Activated naive CD4-positive, alpha-beta T cell treated with anti-CD3 and anti-CD28 coated beads, Interleukin-2, amount 50 U/mL, for 24 hours (primary cell): ENCODE results near the gene RNF135.
"Not testable (repeated sequence)": the region's sequence is repeated elsewhere in the genome, so short reads cannot be mapped to it uniquely, and the experiment has no call there.

Experiments used
- H3K27ac Mint-ChIP-seq: one replicate; pipeline ENCODE4 v1.8.0; 2021; ENCODE audit warnings: mild to moderate bottlenecking, mixed read lengths
- H3K27me3 Mint-ChIP-seq: one replicate; pipeline ENCODE4 v1.8.0; 2021; ENCODE audit warnings: mixed read lengths
- H3K36me3 Mint-ChIP-seq: one replicate; pipeline ENCODE4 v1.8.0; 2021; ENCODE audit warnings: mixed read lengths
- H3K4me1 Mint-ChIP-seq: one replicate; pipeline ENCODE4 v1.8.0; 2021; ENCODE audit warnings: mixed read lengths
- H3K4me3 Mint-ChIP-seq: one replicate; pipeline ENCODE4 v1.8.0; 2021; ENCODE audit warnings: mild to moderate bottlenecking, mixed read lengths
- H3K9me3 Mint-ChIP-seq: one replicate; pipeline ENCODE4 v1.8.0; 2021; ENCODE audit warnings: mixed read lengths

RNF135 gene

DNA sequence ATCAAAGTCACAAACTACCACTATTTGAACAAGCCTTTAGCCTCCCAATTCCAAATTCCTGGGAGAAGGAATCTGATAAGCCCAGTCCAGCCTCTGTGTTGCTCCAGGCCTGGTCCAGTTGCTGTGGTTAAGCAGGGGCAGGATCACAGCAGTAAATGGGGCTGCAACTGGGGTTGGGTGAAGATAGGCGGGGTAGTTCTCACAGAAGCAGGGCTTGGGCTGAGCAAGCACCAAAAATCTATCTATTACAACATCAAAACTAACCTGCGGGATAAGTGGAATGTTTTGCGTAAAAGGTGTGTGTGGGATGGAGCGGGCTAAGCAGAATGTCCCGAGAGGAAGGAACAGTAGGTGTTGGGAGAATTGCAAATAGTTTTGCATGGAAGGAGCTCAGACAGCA lies 23.0 kb upstream of the RNF135 start:
- H3K9me3 Mint-ChIP-seq = no peaks in the 10 kb centered on the region
- H3K4me1 Mint-ChIP-seq = no peaks in the 10 kb centered on the region
- no peaks in the 10 kb centered on the region for H3K27me3 Mint-ChIP-seq
- H3K27ac Mint-ChIP-seq = no peak overlapping the region
- H3K36me3 Mint-ChIP-seq = peaks cover 1% of the 10 kb centered on the region
- no peak overlapping the region for H3K4me3 Mint-ChIP-seq

GRCh38 chr17:30950189-30950588 lies 20.6 kb upstream of the RNF135 start:
- Mint-ChIP-seq H3K4me1 (no peaks in the 10 kb centered on the region), H3K27ac (no peak overlapping the region), H3K36me3 (peaks cover 1% of the 10 kb centered on the region), H3K4me3 (no peak overlapping the region), H3K9me3 (no peaks in the 10 kb centered on the region), H3K27me3 (no peaks in the 10 kb centered on the region)

GRCh38 chr17:30950669-30951399 lies 20.0 kb upstream of the RNF135 start:
- H3K27ac Mint-ChIP-seq = no peak overlapping the region
- H3K36me3 Mint-ChIP-seq = peaks cover 1% of the 10 kb centered on the region
- H3K9me3 Mint-ChIP-seq = no peaks in the 10 kb centered on the region
- H3K4me1 Mint-ChIP-seq = no peaks in the 10 kb centered on the region
- no peak overlapping the region for H3K4me3 Mint-ChIP-seq
- no peaks in the 10 kb centered on the region for H3K27me3 Mint-ChIP-seq

DNA sequence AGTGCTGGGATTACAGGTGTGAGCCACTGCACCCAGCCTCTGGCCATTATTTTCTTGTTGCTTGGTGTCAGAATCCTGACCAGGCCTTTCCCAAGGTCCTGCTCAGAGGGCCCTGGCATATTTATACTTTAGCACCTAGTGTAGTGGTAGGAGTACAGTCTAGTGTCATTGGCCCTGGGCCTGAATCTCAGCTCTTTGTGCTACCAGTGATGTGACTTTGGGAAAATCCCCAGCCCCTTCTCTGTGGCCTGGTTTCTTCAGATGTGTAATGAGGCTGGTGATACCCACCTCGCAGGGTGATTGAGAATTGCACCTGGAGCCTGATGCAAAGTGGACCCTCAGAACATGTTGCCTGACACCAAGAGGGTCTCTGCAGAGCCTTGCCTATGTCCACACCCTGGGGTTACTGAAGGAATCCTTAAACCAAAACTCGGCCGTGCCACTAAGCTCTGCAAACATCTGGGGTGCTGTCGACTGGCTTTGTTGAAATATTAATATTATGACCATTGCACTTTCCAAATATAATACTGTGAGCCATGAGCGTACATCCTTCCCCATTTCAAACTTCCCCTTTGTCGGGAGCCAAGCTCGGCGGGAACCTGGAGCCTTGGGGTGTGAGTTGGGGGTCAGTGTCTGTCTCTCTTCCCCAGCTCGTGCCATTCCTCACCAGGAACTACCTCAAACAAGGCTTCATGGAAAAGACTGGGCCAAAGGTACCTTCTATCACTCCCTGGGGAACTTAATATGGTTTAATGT lies 18.0 kb upstream of the RNF135 start:
- Mint-ChIP-seq H3K27ac (no peak overlapping the region), H3K4me1 (no peaks in the 10 kb centered on the region), H3K9me3 (no peaks in the 10 kb centered on the region), H3K36me3 (peaks cover 1% of the 10 kb centered on the region), H3K4me3 (no peak overlapping the region), H3K27me3 (no peaks in the 10 kb centered on the region)

- no peak overlapping the region for H3K4me3 Mint-ChIP-seq
- peaks cover 3% of the 10 kb centered on the region for H3K27me3 Mint-ChIP-seq
- no peaks in the 10 kb centered on the region for H3K4me1 Mint-ChIP-seq
- peaks cover 1% of the 10 kb centered on the region for H3K36me3 Mint-ChIP-seq
- H3K27ac Mint-ChIP-seq = no peak overlapping the region
- H3K9me3 Mint-ChIP-seq = no peaks in the 10 kb centered on the region
These were observed 16.6 kb upstream of the RNF135 start for GRCh38 chr17:30954046-30954830.

- Mint-ChIP-seq H3K27me3 (peaks cover 3% of the 10 kb centered on the region), H3K9me3 (no peaks in the 10 kb centered on the region), H3K4me3 (no peak overlapping the region), H3K4me1 (no peaks in the 10 kb centered on the region), H3K27ac (no peak overlapping the region), H3K36me3 (peaks cover under 1% of the 10 kb centered on the region)
These were observed 14.0 kb upstream of the RNF135 start for GRCh38 chr17:30956764-30957374.

DNA sequence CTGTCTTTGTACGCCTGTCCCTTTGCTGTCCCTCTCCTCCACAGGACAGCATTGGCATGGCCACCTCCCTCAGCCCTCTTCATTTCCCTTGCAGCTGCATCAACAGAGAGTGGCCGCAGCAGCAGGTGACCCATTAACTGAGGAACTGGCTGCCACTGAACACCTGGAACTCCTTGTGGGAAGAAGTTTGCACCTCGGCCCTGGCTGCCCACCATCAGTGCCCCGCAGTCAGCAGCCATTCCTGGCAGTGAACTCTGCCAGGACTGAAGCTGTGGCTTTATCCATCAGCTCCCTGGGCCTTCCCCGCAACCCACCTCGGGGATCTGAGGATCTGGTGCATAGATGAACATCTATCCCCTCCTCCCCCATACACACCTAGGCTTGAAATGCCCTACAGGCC lies 13.1 kb upstream of the RNF135 start:
- H3K27me3 Mint-ChIP-seq = peaks cover 3% of the 10 kb centered on the region
- H3K36me3 Mint-ChIP-seq = no peaks in the 10 kb centered on the region
- no peaks in the 10 kb centered on the region for H3K4me1 Mint-ChIP-seq
- no peak overlapping the region for H3K27ac Mint-ChIP-seq
- no peak overlapping the region for H3K4me3 Mint-ChIP-seq
- H3K9me3 Mint-ChIP-seq = no peaks in the 10 kb centered on the region

- H3K36me3 Mint-ChIP-seq = no peaks in the 10 kb centered on the region
- no peaks in the 10 kb centered on the region for H3K4me1 Mint-ChIP-seq
- no peak overlapping the region for H3K27ac Mint-ChIP-seq
- peaks cover 3% of the 10 kb centered on the region for H3K27me3 Mint-ChIP-seq
- no peaks in the 10 kb centered on the region for H3K9me3 Mint-ChIP-seq
- H3K4me3 Mint-ChIP-seq = no peak overlapping the region
These were observed 12.7 kb upstream of the RNF135 start for GRCh38 chr17:30958187-30958586.

GRCh38 chr17:30961209-30962188 lies 9.3 kb upstream of the RNF135 start:
- Mint-ChIP-seq H3K27ac (no peak overlapping the region), H3K27me3 (peaks cover 3% of the 10 kb centered on the region)

DNA sequence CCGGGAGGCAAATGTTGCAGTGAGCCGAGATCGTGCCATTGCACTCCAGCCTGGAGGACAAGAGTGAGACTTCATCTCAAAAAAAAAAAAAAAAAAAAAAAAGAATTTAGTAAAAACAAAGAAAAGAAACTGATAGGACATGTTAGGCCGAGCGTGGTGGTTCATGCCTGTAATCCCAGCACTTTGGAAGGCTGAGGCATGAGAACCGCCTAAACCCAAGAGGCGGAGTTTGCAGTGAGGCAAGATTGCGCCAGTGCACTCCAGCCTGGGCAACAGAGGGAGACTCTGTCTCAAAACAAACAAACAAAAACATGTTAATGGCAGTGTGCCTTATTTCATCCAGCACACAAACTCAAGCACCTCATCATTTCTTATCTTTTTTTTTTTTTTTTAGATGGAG lies 6.5 kb upstream of the RNF135 start:
- H3K36me3 Mint-ChIP-seq, H3K27me3 Mint-ChIP-seq, H3K4me3 Mint-ChIP-seq, H3K4me1 Mint-ChIP-seq, H3K9me3 Mint-ChIP-seq, H3K27ac Mint-ChIP-seq: not testable (repeated sequence)

More at GRCh38 chr17:30961209-30962188, 9.3 kb upstream of the RNF135 start:
- no peak overlapping the region for H3K4me3 Mint-ChIP-seq
- no peaks in the 10 kb centered on the region for H3K36me3 Mint-ChIP-seq
- no peaks in the 10 kb centered on the region for H3K9me3 Mint-ChIP-seq
- H3K4me1 Mint-ChIP-seq = no peaks in the 10 kb centered on the region

- no peaks in the 10 kb centered on the region for H3K36me3 Mint-ChIP-seq
- no peak overlapping the region for H3K4me3 Mint-ChIP-seq
- H3K4me1 Mint-ChIP-seq = peaks cover 5% of the 10 kb centered on the region
- H3K27me3 Mint-ChIP-seq = no peaks in the 10 kb centered on the region
- H3K9me3 Mint-ChIP-seq = no peaks in the 10 kb centered on the region
- no peak overlapping the region for H3K27ac Mint-ChIP-seq
These were observed 6.0 kb upstream of the RNF135 start for GRCh38 chr17:30964876-30965275.

- Mint-ChIP-seq H3K36me3 (no peaks in the 10 kb centered on the region), H3K27me3 (no peaks in the 10 kb centered on the region), H3K9me3 (no peaks in the 10 kb centered on the region), H3K4me3 (no peak overlapping the region), H3K27ac (no peak overlapping the region), H3K4me1 (peaks cover 12% of the 10 kb centered on the region)
These were observed 5.2 kb upstream of the RNF135 start for GRCh38 chr17:30965686-30966085.

- H3K9me3 Mint-ChIP-seq, H3K27me3 Mint-ChIP-seq, H3K4me3 Mint-ChIP-seq, H3K36me3 Mint-ChIP-seq, H3K27ac Mint-ChIP-seq: not testable (repeated sequence)
- H3K4me1 Mint-ChIP-seq = peaks cover 25% of the 10 kb centered on the region
These were observed 2.9 kb upstream of the RNF135 start for GRCh38 chr17:30967911-30968310.

DNA sequence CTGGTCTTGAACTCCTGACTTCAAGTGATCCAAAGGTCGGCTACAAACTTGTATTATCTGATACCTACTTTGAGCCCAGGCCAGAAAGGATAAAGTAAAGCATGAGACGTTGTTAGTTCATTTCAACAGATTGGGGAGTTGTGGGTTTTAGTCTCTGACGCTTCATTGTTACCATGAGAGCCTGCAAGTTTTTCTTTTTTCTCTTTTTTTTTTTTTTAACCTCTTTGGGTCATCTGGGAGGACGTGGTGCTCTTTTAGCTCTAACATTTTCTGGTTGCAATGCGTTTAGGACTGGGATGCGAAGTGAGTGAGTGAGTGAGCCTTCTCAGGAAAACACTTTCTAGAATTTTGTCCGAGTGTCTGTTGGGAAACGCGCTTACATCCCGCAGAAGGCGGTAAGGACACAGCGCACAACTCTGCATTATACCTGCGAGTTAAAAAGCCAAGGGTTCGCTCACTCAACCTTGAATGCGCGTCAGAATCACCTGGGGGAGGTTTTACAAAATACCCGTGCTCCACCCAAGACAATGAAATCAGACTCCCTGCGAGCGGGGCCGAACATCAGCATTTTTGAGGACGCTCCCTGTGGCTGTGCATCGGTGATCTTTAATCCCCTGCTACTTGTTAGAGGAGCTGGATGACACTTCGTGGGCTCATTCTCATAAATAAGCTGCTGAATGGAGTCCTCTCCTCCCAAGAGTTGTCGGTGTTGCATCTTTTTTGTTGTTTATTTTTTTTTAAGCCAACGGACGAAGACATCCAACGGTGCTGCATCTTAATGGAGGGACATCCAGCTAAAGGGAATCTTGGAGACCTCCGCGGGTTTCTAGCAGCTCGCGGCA lies 629 bp upstream of the RNF135 start:
- no peaks in the 10 kb centered on the region for H3K9me3 Mint-ChIP-seq
- H3K27me3 Mint-ChIP-seq = no peaks in the 10 kb centered on the region
- peak overlapping the region; percentile 75 for H3K27ac Mint-ChIP-seq
- H3K4me1 Mint-ChIP-seq = peaks cover 28% of the 10 kb centered on the region
- H3K4me3 Mint-ChIP-seq = peak overlapping the region; percentile 98
- peaks cover 1% of the 10 kb centered on the region for H3K36me3 Mint-ChIP-seq
